B cell (primary cell): ENCODE measurements around the gene TET2. TPM values are rescaled to one million over a fixed set of nuclear protein-coding genes. Genes with fewer than 3 reads are reported as not detected.

Experiments used
- ATAC-seq: fragments of 200-7000 bp; cut with Tn5 transposase; one replicate; pipeline ENCODE4 v1.10.0; 2021; ENCODE audit warnings: low read depth, mild to moderate bottlenecking, moderate number of reproducible peaks, moderate library complexity
- CTCF ChIA-PET: fragments of 350-600 bp; sonication (Branson Sonifier 250); formaldehyde crosslinking; loops from one replicate; lab custom pipeline; 2021; ENCODE audit warnings: antibody characterized with exemption, inconsistent platforms; lab: Charles Lee
- POLR2A ChIA-PET: fragments of 350-600 bp; sonication (Branson Sonifier 250); formaldehyde crosslinking; loops from one replicate; lab custom pipeline; 2021; ENCODE audit warnings: antibody characterized with exemption; lab: Charles Lee
- DNase-seq: peaks from one replicate; pipeline ENCODE4 v3.0.0; 2013
- H2AFZ ChIP-seq: 2 replicates; pipeline ENCODE4 v1.6.1; 2012; ENCODE audit warnings: mild to moderate bottlenecking, low read depth, low read length; ENCODE audit not compliant: insufficient read depth, poor library complexity, severe bottlenecking
- H3K27ac ChIP-seq, 2 donors: 1 replicate in 1 of 2; 2 replicates in 1 of 2; pipeline ENCODE4 v1.5.1; 2012 to 2013; ENCODE audit warnings: low read length in 2 of 2, mild to moderate bottlenecking in 2 of 2, moderate library complexity in 1 of 2
- H3K27me3 ChIP-seq, 4 experiments: fragments of 200-600 bp in 1 of 4; sonication (generic) in 1 of 4; replicated peaks in 1 of 4; 1 replicate in 2 of 4; 2 replicates in 2 of 4; pipeline versions ENCODE4 v1.6.1 to v1.7.0; 2013 to 2016; ENCODE audit warnings: low read length in 3 of 4, mild to moderate bottlenecking in 2 of 4, mixed read lengths in 1 of 4, moderate library complexity in 1 of 4; ENCODE audit not compliant: insufficient read depth in 4 of 4, control insufficient read depth in 3 of 4; ENCODE audit errors: control extremely low read depth in 1 of 4
- H3K36me3 ChIP-seq, 2 experiments: replicated peaks in 1 of 2; 1 replicate in 1 of 2; 2 replicates in 1 of 2; pipeline versions ENCODE4 v1.6.1 to v1.7.1; 2013; ENCODE audit warnings: low read length in 1 of 2; ENCODE audit not compliant: insufficient read depth in 2 of 2, control insufficient read depth in 1 of 2; ENCODE audit errors: control extremely low read depth in 1 of 2, extremely low read depth in 1 of 2
- H3K4me1 ChIP-seq, 2 donors: fragments of 200-600 bp in 1 of 2; sonication (generic) in 1 of 2; 1 replicate in 1 of 2; 2 replicates in 1 of 2; pipeline versions ENCODE4 v1.5.1 to v1.6.1; 2013 to 2017; ENCODE audit warnings: low read length in 2 of 2; ENCODE audit not compliant: control insufficient read depth in 2 of 2, insufficient read depth in 2 of 2
- H3K4me2 ChIP-seq: replicated peaks from 2 replicates; pipeline ENCODE3; 2012; ENCODE audit warnings: mild to moderate bottlenecking, low read depth, low read length; ENCODE audit not compliant: poor library complexity, severe bottlenecking
- H3K4me3 ChIP-seq, 5 experiments: fragments of 200-600 bp in 1 of 5; sonication (generic) in 1 of 5; 1 replicate in 3 of 5; 2 replicates in 2 of 5; pipeline versions ENCODE4 v1.5.1 to v1.7.0; 2011 to 2016; ENCODE audit warnings: low read length in 4 of 5, mild to moderate bottlenecking in 4 of 5, low read depth in 2 of 5, control low read depth in 1 of 5, moderate library complexity in 1 of 5; ENCODE audit not compliant: insufficient read depth in 1 of 5; ENCODE audit errors: control extremely low read depth in 1 of 5, extremely low read depth in 1 of 5
- H3K79me2 ChIP-seq: fragments of 200-600 bp; sonication (generic); one replicate; pipeline ENCODE4 v1.6.0; 2016; ENCODE audit warnings: low read length; ENCODE audit not compliant: control insufficient read depth, insufficient read depth
- H3K9ac ChIP-seq: fragments of 200-600 bp; sonication (generic); 2 replicates; pipeline ENCODE4 v1.6.1; 2017; ENCODE audit warnings: mild to moderate bottlenecking, low read length, moderate library complexity
- H3K9me3 ChIP-seq, 3 donors: one replicate each; pipeline versions ENCODE4 v1.6.1 to v1.7.1; 2013; ENCODE audit warnings: low read length in 2 of 3; ENCODE audit not compliant: control insufficient read depth in 2 of 3, insufficient read depth in 1 of 3; ENCODE audit errors: control extremely low read depth in 1 of 3
- H4K20me1 ChIP-seq: 2 replicates; pipeline ENCODE4 v1.6.0; 2012; ENCODE audit warnings: mild to moderate bottlenecking, low read length; ENCODE audit not compliant: insufficient read depth, control insufficient read depth, poor library complexity, severe bottlenecking
- H3K27ac Mint-ChIP-seq: one replicate; pipeline ENCODE4 v1.8.0; 2021; ENCODE audit warnings: mixed read lengths
- H3K27me3 Mint-ChIP-seq: one replicate; pipeline ENCODE4 v1.8.0; 2021; ENCODE audit warnings: mixed read lengths
- H3K4me1 Mint-ChIP-seq: one replicate; pipeline ENCODE4 v1.8.0; 2021; ENCODE audit warnings: mixed read lengths
- H3K4me3 Mint-ChIP-seq: one replicate; pipeline ENCODE4 v1.8.0; 2021; ENCODE audit warnings: mixed read lengths
- H3K9me3 Mint-ChIP-seq: one replicate; pipeline ENCODE4 v1.8.0; 2022; ENCODE audit warnings: mixed read lengths; ENCODE audit not compliant: insufficient read depth
- CTCF ChIP-seq: fragments of 200-600 bp; IDR thresholded peaks from one replicate; pipeline ENCODE4 v1.8.0; 2022; ENCODE audit warnings: antibody characterized with exemption, mild to moderate bottlenecking
- EZH2 ChIP-seq: IDR thresholded peaks from 2 replicates; pipeline ENCODE4 v1.6.1; 2012; ENCODE audit warnings: borderline replicate concordance, low read depth, mild to moderate bottlenecking, moderate library complexity, low read length; ENCODE audit not compliant: insufficient read depth, poor library complexity, severe bottlenecking
- WGBS: methylation state at CpG from one replicate; pipeline ENCODE4 v1.1.5; 2013; ENCODE audit warnings: missing lambda C conversion rate; ENCODE audit not compliant: insufficient coverage; 5-methylcytosine and 5-hydroxymethylcytosine counted together
- intact Hi-C: fragments of 100-400 bp; cut with micrococcal nuclease; formaldehyde crosslinking; loops from one replicate; pipeline ENCODE4 v1.10.0; 2022
- polyA plus RNA-seq: library from polyadenylated mRNA; depleted of rRNA; stranded (reverse); fragments of >200 nt; gene quantifications from 2 replicates; pipeline ENCODE4 v1.2.3, GENCODE V29; 2012
- total RNA-seq, 2 donors: library from RNA; stranded (reverse); fragments of 120-200 nt in 1 of 2; gene quantifications; 1 replicate in 1 of 2; 2 replicates in 1 of 2; pipeline versions ENCODE4 v1.2.3 to v1.2.4, GENCODE V29; 2013 to 2022

TET2 gene
- total and polyA plus RNA-seq, 2 donors (not counting 1 experiment from before 2014, with no cell fraction given) = 7.1 to 56.8 TPM

- no peak overlapping the region for H3K27ac ChIP-seq
- H3K27me3 Mint-ChIP-seq = no peaks in the 10 kb centered on the region
Observed at GRCh38 chr4:105210916-105211315, 64.2 kb downstream of the TET2 start.

More at GRCh38 chr4:105210916-105211315, 64.2 kb downstream of the TET2 start:
- DNase-seq (no peak), ATAC-seq (no peak)
- H3K79me2 ChIP-seq = peaks cover 38% of the 10 kb centered on the region
- H3K4me1 ChIP-seq = peaks cover 0 to 7% of the 10 kb centered on the region in 2 donors
- POLR2A ChIA-PET = no interaction called here
- peaks cover 5% of the 10 kb centered on the region for H4K20me1 ChIP-seq
- Mint-ChIP-seq H3K27ac (no peak overlapping the region), H3K4me3 (no peak overlapping the region), H3K4me1 (peaks cover 34% of the 10 kb centered on the region), H3K9me3 (no peaks in the 10 kb centered on the region)
- H3K9ac ChIP-seq = no peak overlapping the region
- H2AFZ ChIP-seq = no peak overlapping the region
- intact Hi-C loops = no loop called here
- peaks cover 6 to 8% of the 10 kb centered on the region in 2 experiments for H3K36me3 ChIP-seq
- TF ChIP-seq CTCF = no peak
- no peak for TF ChIP-seq EZH2
- no peak overlapping the region for H3K4me2 ChIP-seq
- no peaks in the 10 kb centered on the region for H3K27me3 ChIP-seq
- no peaks in the 10 kb centered on the region for H3K9me3 ChIP-seq
- no peak overlapping the region for H3K4me3 ChIP-seq
- 80% methylated on average over 1 of the region's 1 CpG for WGBS
- CTCF ChIA-PET = no interaction called here
